Urothelium cell line (cell line): ENCODE data around the gene TNPO2.

Experiments used
- DNase-seq: peaks from one replicate; pipeline ENCODE4 v3.0.0; 2011; ENCODE audit warnings: low spot score, mixed read lengths
- FAIRE-seq: peaks from 2 replicates; lab custom pipeline; 2011; peaks lifted over from hg19 to GRCh38; lab: Jason Lieb, UNC

Gene TNPO2

DNA sequence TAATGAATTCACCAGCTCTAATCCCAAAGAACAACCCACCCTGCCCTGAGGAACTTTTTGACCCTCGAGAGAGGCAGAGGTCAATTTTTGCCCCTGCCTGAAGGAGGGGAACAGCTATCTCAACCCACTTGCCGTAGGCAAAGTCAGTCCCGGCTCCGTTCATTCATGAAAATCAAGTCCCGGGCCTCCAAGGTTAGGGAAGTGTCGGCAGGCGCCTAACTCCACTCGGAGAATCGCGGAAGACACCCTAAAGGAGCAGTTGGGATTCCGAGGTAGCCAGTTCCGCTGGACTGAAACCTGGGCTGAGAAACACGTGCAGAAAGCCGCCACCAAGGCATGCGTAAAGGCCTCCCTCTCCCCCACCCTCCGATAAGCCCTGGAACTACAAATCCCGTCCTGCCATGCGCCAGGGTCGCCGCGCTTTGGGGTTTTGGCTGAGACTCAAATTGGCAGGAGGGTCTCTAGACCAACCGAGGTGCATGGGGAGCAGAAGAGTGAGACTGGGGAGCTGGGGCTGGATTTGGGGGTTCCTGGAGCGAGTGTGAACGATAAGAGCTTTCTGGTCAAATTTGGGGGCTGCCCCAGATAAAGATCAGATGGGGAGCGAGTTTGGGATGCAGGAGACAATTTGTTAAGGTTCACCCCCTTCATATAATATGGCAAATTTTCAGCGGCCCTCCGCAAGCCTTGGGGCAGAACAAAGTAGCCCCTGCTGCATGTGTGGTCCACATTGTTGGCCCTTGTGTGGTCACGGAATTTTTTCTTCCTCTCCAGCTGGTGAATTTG is at the start of gene TNPO2:
TNPO2 (minus strand) TSS at position 292 of the 786 bp plus-strand sequence. CDS start 2,955 bp downstream, outside the sequence.
- DNase-seq (peak; percentile 59), FAIRE-seq (no peak)

DNA sequence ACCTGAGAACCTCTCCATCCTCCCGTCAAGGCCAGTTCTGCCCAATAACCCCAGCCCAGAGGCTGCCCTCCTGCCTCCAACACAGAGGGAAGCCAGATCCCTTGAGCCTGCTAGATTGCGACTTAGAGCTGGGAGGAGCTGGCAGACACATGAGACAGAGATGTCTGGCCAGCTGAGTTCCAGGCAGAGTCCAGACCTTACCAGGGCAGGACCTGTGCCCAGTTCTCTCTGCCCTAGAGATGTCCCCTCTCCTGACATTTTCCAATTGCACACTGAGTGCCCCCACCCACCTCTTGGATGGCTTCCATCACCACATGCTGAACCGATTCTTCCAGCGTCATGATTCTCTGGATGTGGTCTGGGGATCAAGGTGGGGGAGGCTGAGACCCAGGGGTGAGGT is 48.6 kb upstream of the TNPO2 start:
- DNase-seq: no peak
- FAIRE-seq: no peak

DNA sequence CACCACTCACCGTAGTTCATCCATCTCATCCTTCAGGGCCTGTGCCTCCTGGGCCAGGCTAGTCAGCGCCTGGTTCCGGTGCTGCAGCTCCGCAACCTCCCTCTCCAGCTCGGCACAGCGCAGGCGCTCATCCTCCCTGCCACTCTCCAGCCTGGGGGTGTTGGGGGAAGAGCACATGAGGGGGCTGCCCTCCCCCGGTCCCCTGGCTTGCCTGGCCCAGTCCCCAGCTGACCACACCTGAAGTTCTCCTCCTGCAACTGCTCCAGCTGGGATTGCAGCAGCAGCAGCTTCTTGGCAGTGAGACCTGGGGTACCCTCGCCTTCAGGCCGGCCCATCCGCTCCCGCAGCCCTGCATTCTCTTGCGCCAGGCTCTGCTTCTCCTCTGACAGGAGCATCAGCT is 47.2 kb upstream of the TNPO2 start:
- FAIRE-seq (no peak), DNase-seq (no peak)

DNA sequence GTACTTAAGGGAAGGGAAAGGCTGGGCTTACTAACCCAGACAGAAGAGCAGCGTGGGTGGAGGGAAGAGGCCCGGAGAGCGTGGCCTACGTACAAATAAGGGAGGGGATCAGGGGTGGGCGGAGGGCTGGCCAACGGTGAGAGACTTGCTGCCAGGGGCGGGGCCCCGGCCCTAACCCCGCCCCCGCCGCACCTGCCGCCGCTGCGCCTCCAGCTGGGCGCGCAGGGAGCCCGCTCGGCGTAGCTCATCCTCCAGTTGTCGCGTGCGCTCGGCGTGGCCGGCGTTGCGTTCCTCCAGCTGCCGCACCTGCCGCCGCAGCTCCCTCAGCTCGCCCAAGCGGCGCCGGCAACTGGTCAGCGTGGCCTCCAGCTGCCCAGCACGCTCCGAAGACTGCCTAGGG is 46.0 kb upstream of the TNPO2 start:
- FAIRE-seq (no peak), DNase-seq (no peak)

DNA sequence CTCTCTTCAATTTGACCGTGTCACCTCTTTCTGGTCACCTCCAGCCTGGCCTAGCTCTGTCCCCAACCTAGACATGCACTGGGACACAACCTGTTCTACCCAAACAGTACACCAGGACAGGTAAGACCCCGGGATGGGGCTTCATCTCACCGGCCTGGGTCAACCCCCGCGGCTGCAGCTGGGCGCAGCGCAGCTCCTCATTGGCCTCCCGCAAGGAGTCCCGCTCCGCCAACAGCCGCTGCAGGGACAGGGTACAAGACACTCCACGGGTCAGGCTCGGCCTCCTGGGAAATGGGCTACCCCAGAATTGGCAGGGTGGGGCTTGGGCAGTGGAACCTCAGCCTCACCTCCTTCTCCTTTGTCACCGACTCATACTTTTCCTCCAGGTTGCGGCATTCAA is 43.9 kb upstream of the TNPO2 start:
- no peak for DNase-seq

DNA sequence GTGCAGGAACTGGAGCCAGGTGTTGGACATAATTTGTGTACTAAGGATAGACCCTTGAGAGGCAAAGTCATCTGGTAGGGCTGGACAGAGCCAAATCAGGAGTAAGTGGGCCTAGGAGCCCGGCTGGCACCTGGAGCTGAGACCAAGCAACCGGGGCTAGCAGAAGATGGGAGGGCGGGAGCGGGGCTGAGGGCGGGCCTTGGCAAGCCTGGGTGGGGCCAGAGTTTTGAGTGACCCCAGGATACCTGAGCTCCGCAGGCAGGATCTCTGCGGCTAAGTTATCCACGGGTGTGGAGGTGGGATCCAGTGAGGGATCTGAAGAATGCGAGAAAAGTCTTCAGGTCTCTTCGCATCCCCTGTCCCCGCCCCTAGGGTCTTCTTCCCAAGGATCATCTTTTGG is 43.4 kb upstream of the TNPO2 start:
- FAIRE-seq (no peak), DNase-seq (no peak)

More for the DNA sequence above, 43.9 kb upstream of the TNPO2 start:
- FAIRE-seq: no peak

DNA sequence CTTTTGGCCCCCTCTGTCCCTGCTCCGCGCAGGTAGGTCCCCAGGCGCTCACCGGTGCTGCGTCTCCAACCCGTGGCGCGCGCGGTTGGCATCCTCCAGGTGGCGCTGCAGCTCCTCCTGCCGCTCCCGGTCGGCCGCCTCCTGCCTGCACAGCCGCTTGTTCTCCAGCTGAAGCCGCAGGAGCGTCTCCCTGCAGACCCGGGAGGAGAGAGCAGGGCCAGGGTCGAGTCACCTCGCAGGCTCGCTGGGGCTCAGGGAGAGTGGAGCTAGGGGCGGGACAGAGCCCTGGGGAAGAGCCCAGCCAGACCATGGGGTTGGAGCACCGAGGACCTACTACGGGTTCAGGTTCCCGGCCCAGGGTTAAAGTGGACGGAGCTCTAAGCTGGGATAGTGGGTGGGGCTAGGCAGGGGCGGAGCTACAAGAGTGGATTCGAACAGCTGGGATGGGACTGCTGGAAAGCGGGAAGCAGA is 42.4 kb upstream of the TNPO2 start:
- DNase-seq (peak; percentile 73), FAIRE-seq (no peak)

DNA sequence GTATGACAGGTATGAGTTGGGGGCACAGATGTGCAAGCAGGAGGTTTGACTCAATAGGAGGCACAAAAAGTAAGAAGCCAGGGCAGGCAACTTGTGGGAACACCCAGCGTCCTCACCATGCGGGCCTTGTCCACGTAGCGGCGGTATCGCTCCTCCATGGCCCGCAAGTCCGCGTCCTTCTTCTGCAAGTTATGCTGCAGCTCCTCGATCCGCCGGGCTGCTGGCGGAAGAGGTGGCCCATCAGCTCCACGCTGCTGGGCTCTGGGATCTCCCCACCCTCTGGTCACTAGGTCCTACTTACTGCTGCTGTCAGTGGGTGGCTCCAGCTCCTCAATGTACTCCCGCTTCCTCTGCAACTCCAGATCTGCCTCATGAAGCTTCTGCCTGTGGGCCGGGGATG is 41.0 kb upstream of the TNPO2 start:
- DNase-seq: no peak
- no peak for FAIRE-seq

DNA sequence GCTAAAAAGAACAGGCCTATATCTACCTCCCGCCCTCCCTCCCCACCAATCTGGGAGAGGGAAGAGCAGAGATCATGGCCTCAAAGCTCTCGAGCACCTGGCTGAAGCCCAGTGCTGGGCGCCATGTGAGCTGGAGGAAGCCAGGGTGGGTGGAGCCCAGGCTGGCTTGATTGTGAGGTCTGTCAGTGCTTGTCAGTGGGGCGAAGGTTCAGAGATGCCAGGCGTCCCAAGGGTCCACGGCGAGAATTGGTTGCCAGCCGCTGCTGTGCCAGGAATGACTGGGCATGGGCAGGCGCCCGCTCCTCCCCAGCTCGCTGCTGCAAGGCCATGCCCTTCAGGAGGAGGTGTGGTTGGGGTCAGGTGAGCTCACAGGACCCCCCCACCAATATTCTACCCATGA is 39.4 kb upstream of the TNPO2 start:
- DNase-seq (no peak), FAIRE-seq (no peak)

DNA sequence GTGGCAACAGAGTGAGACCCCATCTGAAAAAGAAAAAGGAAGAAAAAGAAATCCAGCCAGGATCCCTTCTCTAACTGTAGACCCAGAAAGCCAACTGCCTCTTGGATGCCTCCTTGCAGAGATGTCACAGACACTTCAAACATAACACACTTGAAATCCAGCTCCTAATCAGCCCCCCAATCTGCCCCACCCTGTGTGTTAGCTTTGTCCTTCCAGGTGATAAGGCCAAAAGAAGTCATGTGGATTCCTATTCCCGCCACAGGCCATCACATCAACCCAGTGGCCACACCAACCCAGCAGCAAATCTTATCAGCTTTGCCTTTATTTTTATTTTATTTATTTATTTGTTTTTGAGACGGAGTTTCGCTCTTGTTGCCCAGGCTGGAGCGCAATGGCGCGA is 36.0 kb upstream of the TNPO2 start:
- DNase-seq (no peak), FAIRE-seq (no peak)

DNA sequence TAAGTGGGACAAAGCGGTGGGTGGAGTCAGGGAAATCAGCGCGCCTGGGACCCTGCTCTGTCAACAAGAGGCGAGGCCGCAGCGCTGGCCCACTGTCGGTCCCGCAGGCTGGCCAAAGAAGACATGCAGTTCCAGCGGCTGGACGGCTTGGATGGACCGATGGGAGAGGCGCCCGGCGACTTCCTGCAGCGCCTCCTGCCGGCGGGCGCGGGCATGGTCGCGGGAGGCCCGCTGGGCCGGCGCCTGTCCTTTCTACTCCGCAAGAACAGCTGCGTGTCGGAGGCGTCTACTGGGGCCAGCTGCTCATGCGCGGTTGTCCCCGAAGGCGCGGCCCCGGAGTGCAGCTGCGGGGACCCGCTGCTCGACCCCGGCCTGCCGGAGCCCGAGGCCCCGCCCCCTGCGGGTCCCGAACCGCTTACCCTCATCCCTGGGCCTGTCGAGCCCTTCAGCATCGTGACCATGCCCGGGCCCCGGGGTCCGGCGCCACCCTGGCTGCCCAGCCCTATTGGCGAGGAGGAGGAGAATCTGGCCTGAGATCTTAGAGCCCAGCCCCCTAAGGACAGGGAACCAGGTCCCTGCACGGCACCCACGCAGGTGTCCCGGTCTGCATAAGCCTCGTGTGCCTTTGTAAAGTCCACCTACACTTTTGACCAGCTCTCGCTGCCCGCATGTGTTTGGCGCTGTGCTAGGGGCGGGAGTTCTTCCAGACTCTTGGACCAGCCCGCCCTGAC is 34.0 kb upstream of the TNPO2 start:
- DNase-seq (peak; percentile 58), FAIRE-seq (no peak)

DNA sequence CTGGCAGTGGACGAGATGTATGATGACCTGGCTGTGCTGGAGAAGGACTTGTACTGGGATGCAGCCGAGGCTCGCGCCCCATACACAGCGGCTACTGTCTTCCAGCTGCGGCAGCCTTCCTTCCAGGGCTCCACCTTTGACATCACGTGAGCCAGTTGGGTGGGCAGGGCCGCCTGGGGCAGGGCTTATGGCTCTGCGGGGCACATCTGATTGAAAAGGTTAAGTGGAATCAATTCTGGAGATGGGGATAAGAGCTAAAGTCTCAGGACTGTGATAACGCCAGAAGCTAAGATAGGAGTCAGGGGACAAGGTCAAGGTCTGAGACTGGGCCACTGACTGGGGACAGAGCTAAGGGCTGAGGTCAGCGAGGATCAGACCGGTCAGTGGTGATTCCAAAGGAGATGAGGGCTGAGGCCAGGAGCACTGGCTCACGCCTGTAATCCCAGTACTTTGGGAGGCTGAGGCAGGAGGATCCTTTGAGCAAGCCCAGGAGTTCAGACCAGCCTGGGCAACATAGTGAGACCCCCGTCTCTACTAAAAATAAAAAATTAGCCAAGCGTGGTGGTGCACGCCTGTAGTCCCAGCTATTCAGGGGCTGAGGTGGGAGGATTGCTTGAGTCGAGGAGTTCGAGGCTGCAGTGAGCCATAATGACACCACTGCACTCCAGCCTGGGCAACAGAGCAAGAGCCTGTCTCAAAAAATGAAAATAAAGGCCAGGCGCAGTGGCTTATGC is 32.6 kb upstream of the TNPO2 start:
- FAIRE-seq (no peak), DNase-seq (no peak)

DNA sequence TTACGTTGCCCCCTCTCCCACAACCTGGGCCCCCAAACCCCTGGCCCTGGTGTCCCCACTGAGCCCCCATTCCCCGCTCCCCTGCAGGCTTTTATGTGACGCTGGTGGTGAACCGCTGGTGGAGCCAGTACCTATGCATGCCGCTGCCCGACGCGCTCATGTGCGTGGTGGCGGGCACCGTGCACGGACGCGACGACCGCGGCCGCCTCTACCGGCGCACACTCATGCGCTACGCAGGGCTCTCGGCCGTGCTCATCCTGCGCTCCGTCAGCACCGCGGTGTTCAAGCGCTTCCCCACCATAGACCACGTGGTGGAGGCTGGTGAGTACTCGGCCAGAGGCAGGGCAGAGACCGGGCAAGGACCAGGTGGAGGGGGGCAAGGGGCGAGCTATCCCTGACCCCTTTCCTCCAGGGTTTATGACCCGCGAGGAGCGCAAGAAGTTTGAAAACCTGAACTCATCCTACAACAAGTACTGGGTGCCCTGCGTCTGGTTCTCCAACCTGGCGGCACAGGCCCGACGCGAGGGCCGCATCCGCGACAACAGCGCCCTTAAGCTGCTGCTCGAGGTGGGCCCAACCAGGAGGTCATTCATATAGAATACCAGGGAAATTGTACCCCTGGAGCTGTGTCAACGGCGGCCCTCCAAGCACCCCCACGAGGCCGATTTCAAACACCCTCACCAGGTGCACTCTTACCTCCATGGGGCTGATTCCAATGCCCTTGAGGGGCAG is 30.9 kb upstream of the TNPO2 start:
- no peak for DNase-seq
- no peak for FAIRE-seq

DNA sequence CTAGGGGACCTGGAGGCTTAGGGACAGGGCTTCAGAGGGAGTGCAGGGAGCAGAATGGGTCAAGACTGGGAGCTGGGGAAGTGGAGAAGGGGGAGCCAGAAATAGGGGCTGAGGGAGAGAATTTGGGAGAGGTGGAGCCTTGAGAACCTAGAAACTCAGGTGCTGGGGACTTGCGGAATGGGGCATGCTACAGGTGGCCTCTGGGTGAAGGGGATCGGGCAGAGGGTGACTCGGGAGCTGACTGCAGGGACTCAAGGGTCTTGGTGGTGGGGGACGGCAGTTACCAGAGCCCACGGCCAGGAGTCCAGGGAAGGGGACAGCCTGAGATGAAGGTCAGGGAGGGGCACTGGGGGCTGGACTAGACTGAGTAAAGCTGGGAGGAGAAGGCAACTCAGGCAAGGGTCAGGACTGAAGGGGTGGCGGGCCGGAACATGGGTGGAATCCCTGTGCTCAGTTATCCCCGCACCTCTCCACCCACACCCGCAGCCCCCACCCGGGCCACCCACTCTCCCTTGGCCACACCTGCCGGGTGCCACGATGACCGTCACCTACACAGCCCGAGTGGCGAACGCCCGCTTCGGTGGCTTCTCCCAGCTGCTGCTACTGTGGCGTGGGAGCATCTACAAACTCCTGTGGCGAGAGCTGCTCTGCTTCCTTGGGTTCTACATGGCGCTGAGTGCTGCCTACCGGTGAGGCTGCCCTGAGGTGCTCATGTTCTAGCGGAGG is 28.5 kb upstream of the TNPO2 start:
- FAIRE-seq: no peak
- no peak for DNase-seq

DNA sequence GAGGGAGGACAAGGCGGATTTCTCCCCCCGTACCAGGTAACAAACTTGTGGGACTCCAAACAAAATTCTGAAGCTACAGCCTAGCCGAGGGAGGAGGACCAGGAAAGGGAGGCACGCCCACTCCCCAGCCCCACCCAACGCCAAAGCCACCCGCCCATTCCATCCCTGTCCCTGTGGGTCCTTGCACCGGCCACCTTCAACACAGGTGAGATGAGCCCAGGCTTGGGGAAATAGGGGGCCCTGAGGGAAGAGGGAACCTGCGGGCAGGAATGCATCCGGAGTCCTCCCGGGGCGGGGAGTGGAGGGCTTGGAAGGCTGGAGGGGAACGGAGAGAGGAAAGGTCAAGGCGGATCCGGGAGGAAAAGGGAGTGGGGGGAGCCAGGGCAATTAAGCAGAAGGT is 27.9 kb upstream of the TNPO2 start, which contains the start of gene BEST2:
BEST2 (plus strand) TSS at position 157 of the 400 bp plus-strand sequence. CDS start 802 bp downstream, outside the sequence.
- FAIRE-seq: no peak

DNA sequence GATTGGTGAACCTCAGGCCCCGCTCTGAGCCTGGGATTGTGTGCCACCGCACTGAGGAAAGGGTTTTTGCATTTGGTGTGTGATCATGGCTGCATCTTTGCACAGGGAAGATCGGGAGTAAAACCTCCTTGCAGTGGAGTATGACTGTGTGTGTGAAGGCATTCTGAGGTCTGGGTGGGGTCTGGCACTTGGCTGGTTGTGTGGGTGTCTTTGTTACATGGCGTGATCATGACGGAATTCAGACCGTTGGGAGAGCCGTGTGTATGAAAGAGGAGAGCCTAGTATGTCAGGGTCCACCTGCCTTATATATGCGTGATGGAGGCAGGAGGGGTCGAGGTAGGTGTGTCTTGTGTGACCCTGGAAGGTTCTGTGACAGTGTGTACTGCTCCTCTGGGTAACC is 27.1 kb upstream of the TNPO2 start:
- DNase-seq: no peak
- no peak for FAIRE-seq

More for the DNA sequence above, 27.9 kb upstream of the TNPO2 start, which contains the start of gene BEST2:
- no peak for DNase-seq

DNA sequence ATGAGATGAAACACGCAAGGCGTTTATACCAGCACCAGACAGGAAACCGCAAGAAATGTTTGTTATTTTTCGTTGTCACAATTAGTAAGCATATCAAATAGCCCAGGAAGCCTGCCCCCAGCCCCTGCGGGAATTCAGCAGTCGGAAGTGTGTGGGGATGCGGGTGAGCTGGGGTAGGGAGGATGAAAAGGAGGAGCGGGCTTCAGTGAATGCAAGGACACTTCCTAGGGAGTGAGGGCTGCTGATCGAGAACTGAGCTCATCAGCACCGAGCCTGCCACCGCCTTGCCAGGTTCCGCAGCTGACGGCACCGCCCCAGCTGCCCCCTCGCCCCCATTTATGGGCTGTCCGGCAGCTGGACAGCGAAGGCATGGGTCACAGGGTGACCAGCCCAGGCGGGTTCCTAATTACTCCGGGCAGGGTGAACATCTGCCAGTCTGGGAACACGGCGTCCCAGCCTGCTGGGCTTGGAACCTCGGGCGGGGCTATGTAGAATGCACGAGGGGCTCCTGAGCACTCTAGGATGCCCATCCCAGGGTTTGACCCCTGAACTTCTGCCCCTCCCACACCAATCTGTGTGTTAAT is 26.3 kb upstream of the TNPO2 start:
- FAIRE-seq: no peak
- no peak for DNase-seq

DNA sequence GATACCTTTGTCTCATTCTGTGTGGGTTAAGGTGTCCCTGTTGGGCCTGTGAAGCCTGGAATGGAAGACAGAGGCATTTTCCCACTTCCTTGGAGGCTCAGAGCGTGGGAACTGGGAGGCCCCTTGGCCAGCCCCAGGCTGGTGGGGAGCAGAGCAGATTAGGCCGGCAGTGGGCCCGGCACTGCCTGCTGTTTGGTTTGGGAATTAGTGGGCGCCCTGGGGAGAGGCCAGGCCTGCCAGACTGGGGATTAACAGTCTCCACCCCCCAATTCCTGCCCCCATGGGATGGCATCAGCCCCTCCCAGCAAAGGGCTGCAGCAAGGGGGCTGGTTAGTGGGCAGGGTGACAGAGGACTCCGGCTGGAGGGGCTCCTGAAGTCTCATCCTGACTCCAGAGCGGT is 24.8 kb upstream of the TNPO2 start:
- DNase-seq: no peak
- no peak for FAIRE-seq

DNA sequence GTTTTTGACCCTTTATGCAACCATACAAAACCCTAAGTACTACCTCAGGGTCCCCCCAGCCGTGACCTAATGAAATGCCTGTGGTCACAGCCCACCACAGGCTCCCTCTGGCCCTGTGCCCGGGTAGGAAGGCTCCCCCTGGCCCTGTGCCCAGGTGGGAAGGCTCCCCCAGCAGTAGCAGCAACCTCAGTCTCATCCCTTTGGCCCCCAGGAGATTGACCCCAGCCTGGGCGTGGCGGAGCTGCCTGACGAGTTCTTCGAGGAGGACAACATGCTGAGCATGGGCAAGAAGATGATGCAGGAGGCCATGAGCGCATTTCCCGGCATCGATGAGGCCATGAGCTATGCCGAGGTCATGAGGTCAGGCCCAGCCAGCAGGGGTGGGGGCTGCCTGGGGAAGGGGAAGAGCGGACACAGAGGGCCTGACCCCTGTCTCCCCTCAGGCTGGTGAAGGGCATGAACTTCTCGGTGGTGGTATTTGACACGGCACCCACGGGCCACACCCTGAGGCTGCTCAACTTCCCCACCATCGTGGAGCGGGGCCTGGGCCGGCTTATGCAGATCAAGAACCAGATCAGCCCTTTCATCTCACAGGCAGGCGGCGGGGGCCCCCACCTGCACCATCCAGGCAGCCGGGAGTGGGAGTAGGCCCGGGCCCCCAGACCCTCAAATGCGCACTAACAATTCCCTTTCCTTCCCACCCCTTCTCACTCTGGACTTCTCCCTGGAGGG is 21.6 kb upstream of the TNPO2 start:
- DNase-seq: no peak
- no peak for FAIRE-seq
